HEK293T (cell line): ENCODE results near the gene PYY.

Experiments
- FOXA1 ChIP-seq: fragments of 450-650 bp; IDR thresholded peaks from 2 replicates; pipeline ENCODE4 v1.6.1; 2016; ENCODE audit warnings: mild to moderate bottlenecking
- FOXM1 ChIP-seq: fragments of 450-650 bp; IDR thresholded peaks from 2 replicates; pipeline ENCODE4 v1.6.1; 2017; ENCODE audit warnings: mild to moderate bottlenecking, borderline replicate concordance
- TARDBP ChIP-seq: fragments of 450-650 bp; IDR thresholded peaks from 2 replicates; pipeline ENCODE4 v1.6.1; 2016

GRCh38 chr17:43911904-43912303, 41.8 kb downstream of the PYY start:
- TF ChIP-seq TARDBP (no peak), FOXM1 (no peak), FOXA1 (no peak)
